ENCODE measurements around the gene ALDH1A1. TPM values are rescaled to one million over a fixed set of nuclear protein-coding genes. Genes with fewer than 3 reads are reported as not detected.

Gene ALDH1A1
- total RNA-seq, 1 donor from 2014 or later, result 1.6 TPM

GRCh38 chr9:72906810-72907209 lies 46.0 kb downstream of the ALDH1A1 start:
- no peak for TF ChIP-seq CTCF (conservative IDR thresholded peaks at IDR 0.05; ENCODE audit: low read depth, low read length)
- DNase-seq (ENCODE audit: low read depth), result no peak
- H3K4me3 ChIP-seq (ENCODE audit: low read depth, low read length), result no peak overlapping the region

GRCh38 chr9:72905514-72906480 lies 47.1 kb downstream of the ALDH1A1 start:
- TF ChIP-seq CTCF (conservative IDR thresholded peaks at IDR 0.05; ENCODE audit: low read depth, low read length), result no peak
- no peak for DNase-seq (ENCODE audit: low read depth)
- no peak overlapping the region for H3K4me3 ChIP-seq (ENCODE audit: low read depth, low read length)

- DNase-seq (ENCODE audit: low read depth), result no peak
- no peak overlapping the region for H3K4me3 ChIP-seq (ENCODE audit: low read depth, low read length)
- no peak for TF ChIP-seq CTCF (conservative IDR thresholded peaks at IDR 0.05; ENCODE audit: low read depth, low read length)
These were observed 48.4 kb downstream of the ALDH1A1 start for GRCh38 chr9:72904267-72905093.

GRCh38 chr9:72903103-72903502 lies 49.8 kb downstream of the ALDH1A1 start:
- H3K4me3 ChIP-seq (ENCODE audit: low read depth, low read length), result no peak overlapping the region
- TF ChIP-seq CTCF (conservative IDR thresholded peaks at IDR 0.05; ENCODE audit: low read depth, low read length), result no peak
- no peak for DNase-seq (ENCODE audit: low read depth)

- no peak for TF ChIP-seq CTCF (conservative IDR thresholded peaks at IDR 0.05; ENCODE audit: low read depth, low read length)
- no peak for DNase-seq (ENCODE audit: low read depth)
- H3K4me3 ChIP-seq (ENCODE audit: low read depth, low read length), result no peak overlapping the region
These were observed 50.6 kb downstream of the ALDH1A1 start for GRCh38 chr9:72902268-72902667.

GRCh38 chr9:72899734-72900477 lies 52.9 kb downstream of the ALDH1A1 start:
- H3K4me3 ChIP-seq (ENCODE audit: low read depth, low read length), result no peak overlapping the region
- no peak for TF ChIP-seq CTCF (conservative IDR thresholded peaks at IDR 0.05; ENCODE audit: low read depth, low read length)
- no peak for DNase-seq (ENCODE audit: low read depth)
